Erythroblast (primary cell): ENCODE measurements around the gene CAB39L.

ENCODE experiments used
- GATA1 ChIP-seq: IDR thresholded peaks from 2 replicates; pipeline ENCODE4 v1.6.1; 2011; ENCODE audit warnings: low read depth, mild to moderate bottlenecking, control low read depth, low read length, moderate library complexity
- POLR2A ChIP-seq: IDR thresholded peaks from 2 replicates; pipeline ENCODE4 v1.6.1; 2011; ENCODE audit warnings: mild to moderate bottlenecking, low read length

DNA sequence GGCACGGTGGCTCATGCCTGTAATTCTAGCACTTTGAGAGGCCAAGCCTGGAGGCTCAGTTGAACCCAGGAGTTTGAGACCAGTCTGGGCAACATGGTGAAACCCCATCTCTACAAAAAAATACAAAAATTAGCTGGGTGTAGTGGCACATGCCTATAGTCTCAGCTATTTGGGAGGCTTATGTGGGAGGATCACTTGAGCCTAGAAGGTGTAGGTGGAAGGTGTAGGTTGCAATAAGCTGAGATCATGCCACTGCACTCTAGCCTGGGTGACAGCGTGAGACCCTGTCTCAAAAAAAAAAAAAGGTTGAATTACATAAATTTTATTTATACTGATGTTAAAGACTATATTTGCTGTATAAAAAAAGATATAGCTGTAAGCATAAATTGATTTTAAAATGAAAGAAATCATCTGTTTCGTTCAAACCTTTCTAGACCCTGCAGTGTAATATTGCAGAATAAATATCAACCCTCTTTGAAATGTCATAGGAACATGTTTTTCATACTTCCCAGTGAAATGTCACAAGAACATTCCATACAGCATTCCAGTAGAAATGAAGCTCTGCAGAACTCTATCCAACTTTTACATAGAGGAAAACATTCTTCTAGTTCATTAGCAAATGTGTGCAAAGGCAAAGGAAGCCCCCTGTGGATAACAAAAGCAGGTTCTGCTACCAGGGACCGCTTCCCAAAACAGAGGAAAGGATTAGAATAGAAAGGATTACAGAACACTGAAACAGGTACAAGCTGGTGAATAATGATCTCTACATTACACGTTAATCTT, 76.0 kb downstream of the CAB39L start:
- TF ChIP-seq POLR2A (no peak), GATA1 (no peak)
